A549 (cell line): Measurements from ENCODE around the gene PDE4DIP. TPM values are rescaled to one million over a fixed set of nuclear protein-coding genes. Genes with fewer than 3 reads are reported as not detected.
"Not testable (repeated sequence)": the region's sequence is repeated elsewhere in the genome, so short reads cannot be mapped to it uniquely, and the experiment has no call there.

ENCODE experiments used
- ATAC-seq, 2 experiments: fragments of 200-7000 bp in 1 of 2; fragments of >200 bp in 1 of 2; cut with Nextera tagmentation in 1 of 2; cut with Tn5 transposase in 1 of 2; 3 replicates each; pipeline versions ENCODE4 v1.8.0 to v1.9.1; 2018 to 2020; ENCODE audit warnings: mild to moderate bottlenecking in 1 of 2, moderate library complexity in 1 of 2
- CTCF ChIA-PET: fragments of 300-600 bp; sonication (Branson Sonifier 250); formaldehyde crosslinking; extraction: SDS; loops from one replicate; lab custom pipeline; 2021; ENCODE audit warnings: antibody characterized with exemption, inconsistent platforms; lab: Yijun Ruan, JAX
- POLR2A ChIA-PET: fragments of 350-600 bp; formaldehyde crosslinking; extraction: SDS; loops from one replicate; lab custom pipeline; 2021; ENCODE audit warnings: antibody characterized with exemption, inconsistent platforms; lab: Yijun Ruan, JAX
- DNase-seq, 2 experiments: peaks; one replicate each; pipeline versions ENCODE4 v3.0.0 to v3.0.0-alpha.2; 2011 to 2016; ENCODE audit warnings: low read depth in 1 of 2, low spot score in 1 of 2
- FAIRE-seq: peaks from 2 replicates; lab custom pipeline; 2011; peaks lifted over from hg19 to GRCh38; lab: Jason Lieb, UNC
- H3K27ac ChIP-seq, 2 experiments: fragments of >200 bp; sonication (Bioruptor Twin); formaldehyde crosslinking; 3 replicates each; pipeline ENCODE4 v1.5.1; 2016 to 2017
- H3K4me1 ChIP-seq: fragments of >200 bp; sonication (Bioruptor Twin); formaldehyde crosslinking; 3 replicates; pipeline ENCODE4 v1.6.1; 2016
- H3K4me2 ChIP-seq: fragments of >200 bp; sonication (Bioruptor Twin); formaldehyde crosslinking; 3 replicates; pipeline ENCODE4 v1.6.1; 2016
- H3K4me3 ChIP-seq: fragments of >200 bp; sonication (Bioruptor Twin); formaldehyde crosslinking; 3 replicates; pipeline ENCODE4 v1.5.1; 2016
- H3K9me3 ChIP-seq: fragments of >200 bp; sonication (Bioruptor Twin); formaldehyde crosslinking; 3 replicates; pipeline ENCODE4 v1.6.1; 2016
- WGBS: methylation state at CpG from one replicate; pipeline ENCODE4 v1.1.6; 2017; ENCODE audit errors: missing lambda C conversion rate; 5-methylcytosine and 5-hydroxymethylcytosine counted together
- polyA plus RNA-seq, 4 experiments: library from polyadenylated mRNA; depleted of rRNA in 3 of 4; stranded (reverse); fragments of >200 nt; fragmentation: RNase III in 1 of 4; extraction: RNeasy Plus Mini Kit Qiagen cat#74134 plus additional on column Dnase treatment in 1 of 4; gene quantifications; 2 replicates in 3 of 4; 3 replicates in 1 of 4; pipeline ENCODE4 v1.2.3, GENCODE V29; 2011 to 2017

Gene PDE4DIP
- polyA plus RNA-seq, 2 of the 4 experiments (the other 2 are of a cell fraction): 6.4 to 9.2 TPM

DNA sequence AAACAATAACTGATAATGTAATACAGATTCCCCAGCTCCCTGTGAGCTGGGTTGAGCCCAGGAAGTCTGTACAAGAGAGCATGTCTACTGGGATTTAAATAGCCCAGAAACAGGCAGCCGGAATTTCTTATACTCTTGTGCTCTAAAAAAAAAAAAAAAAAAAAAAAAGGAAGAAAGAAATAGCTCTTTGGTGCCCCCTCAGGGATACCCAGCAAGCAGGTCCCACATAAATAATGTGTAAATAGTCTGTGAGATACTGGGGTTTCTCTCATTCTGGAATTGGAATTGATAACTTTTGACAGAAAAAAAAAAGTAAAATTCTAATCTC lies 25.4 kb downstream of the PDE4DIP start:
- CTCF ChIA-PET, FAIRE-seq, DNase-seq, H3K4me1 ChIP-seq, H3K9me3 ChIP-seq, POLR2A ChIA-PET, H3K27ac ChIP-seq, H3K4me3 ChIP-seq, H3K4me2 ChIP-seq: not testable (repeated sequence)
- ATAC-seq: peak; percentile 58 to 77; a peak in 5 of 6 replicates
- no CpG with 5 or more reads among the region's 1 CpG for WGBS

DNA sequence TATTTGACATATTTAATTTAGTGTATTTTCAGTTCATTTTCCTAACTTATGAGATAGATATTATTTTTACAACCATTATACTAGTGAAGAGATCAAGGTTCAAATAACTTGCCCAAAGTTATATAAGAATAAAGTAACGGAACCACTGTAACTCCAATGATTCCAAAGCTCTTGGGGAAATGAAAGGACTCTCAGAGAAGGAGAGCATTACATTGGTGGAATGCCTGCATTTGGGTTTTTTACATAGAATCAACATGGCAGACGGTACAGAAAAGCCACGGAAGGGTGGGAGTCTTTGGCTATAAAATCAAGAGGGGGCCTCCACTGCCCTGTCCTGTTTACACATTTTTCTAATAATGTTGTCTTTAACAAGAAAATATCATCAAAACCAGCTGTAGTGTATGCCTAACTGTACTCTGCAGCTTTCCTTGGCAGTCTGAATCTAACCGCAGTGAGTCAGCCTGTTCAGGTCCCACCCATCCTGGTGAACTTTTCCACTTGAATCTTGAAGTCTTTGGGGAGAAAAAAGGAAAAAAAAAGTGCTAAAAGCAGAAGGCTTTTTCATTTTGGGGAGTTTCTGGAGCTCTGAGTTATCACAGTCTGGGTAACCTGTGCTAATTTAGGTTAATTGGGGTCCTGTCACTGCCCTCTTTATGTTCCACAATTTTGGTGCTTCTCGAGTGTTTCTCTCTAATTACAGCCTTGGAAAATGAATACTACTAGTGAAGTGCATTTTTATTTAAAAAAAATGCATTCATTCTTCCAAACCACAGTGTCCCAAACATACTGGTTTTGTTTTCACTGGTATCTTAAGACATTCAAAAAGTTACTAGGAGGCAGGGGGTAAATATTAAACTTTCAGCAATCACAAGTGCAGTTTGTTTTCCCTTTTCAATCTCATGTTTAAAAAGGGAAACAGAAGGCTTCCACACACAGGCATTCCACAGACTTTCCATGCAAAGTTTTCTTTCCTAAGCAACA lies 30.5 kb downstream of the PDE4DIP start:
- peak; percentile 62 to 68; a peak in 4 of 6 replicates for ATAC-seq
- H3K4me2 ChIP-seq, H3K4me1 ChIP-seq, POLR2A ChIA-PET, H3K9me3 ChIP-seq, H3K27ac ChIP-seq, DNase-seq, H3K4me3 ChIP-seq, CTCF ChIA-PET, FAIRE-seq: not testable (repeated sequence)
- 20% methylated on average over 1 of the region's 5 CpGs for WGBS

DNA sequence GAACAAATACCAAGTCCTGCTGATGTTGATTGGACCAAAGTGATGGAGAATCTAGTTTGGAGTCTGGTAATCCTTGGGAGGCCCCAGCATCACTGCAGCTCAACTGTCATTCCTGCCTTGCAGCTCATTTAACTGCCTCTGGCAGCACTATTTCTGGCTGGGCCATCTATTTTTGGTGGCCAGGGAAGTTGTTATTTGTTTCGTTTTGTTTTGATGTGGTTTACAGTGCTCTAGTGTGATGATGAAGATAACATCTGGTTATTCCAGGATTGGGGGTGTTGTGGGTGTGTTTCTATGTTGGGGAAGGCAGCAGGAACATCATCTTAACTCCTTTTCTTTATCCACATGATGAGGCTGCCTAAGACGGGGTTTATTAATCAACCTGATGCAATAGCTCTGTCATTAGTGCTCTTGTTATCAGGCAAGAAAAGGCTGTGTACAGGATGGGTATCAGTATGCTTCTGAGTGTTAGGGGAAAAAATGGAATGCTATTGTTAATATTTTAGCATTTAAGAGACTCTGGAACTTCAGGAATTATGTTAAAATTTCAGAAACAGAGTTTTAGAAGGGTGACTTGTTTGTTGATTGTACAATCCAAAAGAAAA lies 35.7 kb downstream of the PDE4DIP start:
- H3K4me1 ChIP-seq, H3K4me2 ChIP-seq, DNase-seq, H3K27ac ChIP-seq, CTCF ChIA-PET, ATAC-seq, H3K9me3 ChIP-seq, FAIRE-seq, H3K4me3 ChIP-seq, POLR2A ChIA-PET: not testable (repeated sequence)
- WGBS: no CpG with 5 or more reads among the region's 2 CpGs

DNA sequence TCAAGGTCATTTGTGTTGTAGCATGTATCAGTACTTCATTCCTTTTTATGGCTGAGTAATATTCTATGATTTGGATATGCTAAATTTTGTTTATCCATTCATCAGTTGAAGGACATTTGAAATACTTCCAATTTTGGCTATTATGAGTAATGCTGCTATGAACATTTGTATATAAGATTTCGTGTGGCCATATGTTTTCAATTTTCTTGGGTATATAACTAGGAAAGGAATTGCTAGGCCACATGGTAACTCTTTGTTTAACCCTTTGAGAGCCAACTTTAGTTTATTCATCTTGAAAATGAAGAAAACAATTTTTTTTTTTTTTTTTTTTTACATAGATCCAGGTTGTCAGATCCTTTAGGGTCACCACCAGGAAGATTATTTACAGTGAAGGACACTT lies 37.0 kb downstream of the PDE4DIP start:
- H3K4me3 ChIP-seq, H3K27ac ChIP-seq, FAIRE-seq, DNase-seq, H3K9me3 ChIP-seq, CTCF ChIA-PET, H3K4me2 ChIP-seq, ATAC-seq, POLR2A ChIA-PET, H3K4me1 ChIP-seq: not testable (repeated sequence)
- no CpG with 5 or more reads among the region's 1 CpG for WGBS

DNA sequence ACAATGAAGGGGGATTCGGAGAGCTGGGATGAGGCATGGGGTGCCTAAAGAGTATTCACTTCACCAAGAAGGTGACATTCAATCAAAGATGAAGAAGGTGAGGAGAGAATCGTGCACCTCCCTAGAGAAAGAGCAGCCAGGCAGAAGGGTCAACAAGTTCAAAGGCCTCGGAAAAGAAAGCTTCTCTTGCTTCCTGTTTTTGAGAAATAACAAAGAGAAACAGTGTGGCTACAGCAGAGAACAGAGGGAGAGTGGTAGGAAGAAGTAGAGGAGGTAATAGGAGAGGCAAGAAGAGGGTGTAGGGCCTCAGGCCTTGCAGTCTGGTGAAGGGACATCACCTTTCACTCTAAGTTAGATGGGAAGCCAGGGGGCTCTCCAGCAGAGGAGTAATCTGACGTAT lies 41.0 kb downstream of the PDE4DIP start:
- H3K27ac ChIP-seq, POLR2A ChIA-PET, H3K4me2 ChIP-seq, FAIRE-seq, CTCF ChIA-PET, ATAC-seq, H3K9me3 ChIP-seq, H3K4me1 ChIP-seq, H3K4me3 ChIP-seq, DNase-seq: not testable (repeated sequence)
- 43% methylated on average over 2 of the region's 4 CpGs for WGBS

DNA sequence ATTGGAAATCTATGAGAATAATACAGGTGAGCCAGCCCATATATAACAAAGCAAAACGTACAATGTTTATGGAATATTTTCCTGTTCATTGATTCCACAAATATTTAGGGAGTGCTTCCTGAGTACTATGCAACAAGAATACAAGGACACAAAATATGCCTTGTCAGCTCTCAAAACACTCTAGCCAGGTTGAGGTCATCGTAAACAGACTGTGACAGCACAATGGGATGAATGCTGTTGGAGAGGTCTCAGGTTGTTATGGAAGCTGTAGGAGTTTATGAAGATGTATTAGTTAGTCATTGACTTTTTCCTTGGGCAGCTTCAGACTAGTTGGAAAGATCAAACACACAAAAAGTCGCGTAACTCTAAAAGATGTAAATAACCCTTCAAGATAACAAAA lies 42.1 kb downstream of the PDE4DIP start:
- no CpG with 5 or more reads among the region's 4 CpGs for WGBS
- ATAC-seq, H3K4me2 ChIP-seq, DNase-seq, H3K4me3 ChIP-seq, FAIRE-seq, H3K4me1 ChIP-seq, CTCF ChIA-PET, H3K27ac ChIP-seq, H3K9me3 ChIP-seq, POLR2A ChIA-PET: not testable (repeated sequence)

DNA sequence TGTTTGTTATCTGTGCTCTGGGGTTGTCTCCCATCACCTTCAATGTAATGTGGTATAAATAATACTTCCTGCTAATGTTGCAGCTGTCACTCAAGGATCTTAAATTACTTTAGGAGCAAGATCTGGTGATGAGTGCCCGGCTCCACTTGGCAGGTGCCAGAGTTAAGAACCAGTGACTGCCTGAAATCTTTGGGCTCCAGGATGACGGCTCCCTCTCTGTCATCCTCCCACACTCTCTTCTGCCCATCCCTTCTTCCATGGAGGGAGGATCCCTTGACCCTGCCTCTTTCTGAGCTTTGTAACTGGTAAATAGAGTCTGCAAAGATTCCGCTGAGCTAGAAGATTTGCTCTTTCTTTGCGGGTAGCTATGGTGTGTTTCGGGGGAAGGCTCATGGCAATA lies 44.4 kb downstream of the PDE4DIP start:
- POLR2A ChIA-PET, FAIRE-seq, CTCF ChIA-PET, H3K4me1 ChIP-seq, DNase-seq, H3K4me2 ChIP-seq, H3K27ac ChIP-seq, ATAC-seq, H3K4me3 ChIP-seq, H3K9me3 ChIP-seq: not testable (repeated sequence)
- WGBS: no CpG with 5 or more reads among the region's 5 CpGs

DNA sequence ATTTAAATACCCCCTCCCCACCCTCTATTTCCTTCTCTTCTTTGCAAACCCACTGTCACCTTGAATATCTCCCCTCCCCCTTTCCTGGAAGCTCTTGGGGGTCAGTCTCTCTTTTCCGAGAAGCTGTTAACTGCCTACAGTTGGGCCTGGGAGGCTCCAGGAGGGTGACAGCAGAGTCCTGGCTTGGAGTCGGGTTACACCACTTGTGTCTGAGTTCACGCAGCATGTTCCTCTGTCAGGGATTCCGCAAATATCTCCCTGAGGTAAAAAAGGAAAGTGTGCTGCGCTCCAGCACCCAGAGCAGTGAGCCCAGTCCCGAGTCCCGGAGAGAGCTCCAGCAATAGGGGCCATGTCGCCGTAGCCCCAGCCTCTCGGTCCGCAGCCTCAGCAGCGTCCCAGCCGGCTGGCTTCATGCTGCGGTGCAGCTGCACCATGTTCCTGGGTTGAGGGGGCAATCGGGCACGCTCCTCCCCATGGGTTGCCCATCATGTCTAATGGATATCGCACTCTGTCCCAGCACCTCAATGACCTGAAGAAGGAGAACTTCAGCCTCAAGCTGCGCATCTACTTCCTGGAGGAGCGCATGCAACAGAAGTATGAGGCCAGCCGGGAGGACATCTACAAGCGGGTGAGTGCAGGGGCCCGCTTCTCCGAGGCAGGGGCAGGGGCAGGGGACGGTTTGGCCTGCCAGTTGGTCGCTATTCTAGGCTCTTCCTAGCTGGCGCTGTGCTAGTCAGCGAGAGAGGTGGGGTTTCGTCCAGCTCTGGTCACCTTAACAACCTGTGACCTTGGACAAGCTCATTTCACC lies 45.2 kb downstream of the PDE4DIP start:
- CTCF ChIA-PET, H3K9me3 ChIP-seq, H3K27ac ChIP-seq, DNase-seq, H3K4me1 ChIP-seq, ATAC-seq, H3K4me3 ChIP-seq, FAIRE-seq, H3K4me2 ChIP-seq, POLR2A ChIA-PET: not testable (repeated sequence)
- WGBS: no CpG with 5 or more reads among the region's 28 CpGs

DNA sequence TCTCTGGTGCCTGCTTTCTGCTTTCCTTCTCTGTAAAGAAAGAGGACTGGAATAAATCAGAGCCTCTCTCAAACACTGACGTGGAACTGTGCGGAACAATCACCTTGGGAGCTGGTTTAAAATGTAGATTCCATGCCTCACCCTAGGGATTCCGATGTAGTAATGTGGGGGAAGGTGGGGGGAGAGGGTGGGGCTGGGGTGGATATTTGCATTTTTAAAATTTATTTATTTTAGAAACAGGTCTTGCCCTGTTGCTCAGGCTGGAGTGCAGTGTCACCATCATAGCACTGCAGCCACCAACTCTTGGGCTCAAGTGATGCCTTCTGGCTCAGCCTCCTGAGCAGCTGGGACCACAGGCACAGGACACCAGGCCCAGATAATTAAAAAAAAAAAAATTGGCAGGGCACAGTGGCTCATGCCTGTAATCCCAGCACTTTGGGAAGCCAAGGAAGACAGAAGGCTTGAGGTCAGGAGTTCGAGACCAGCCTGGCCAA lies 45.9 kb downstream of the PDE4DIP start:
- H3K27ac ChIP-seq, DNase-seq, ATAC-seq, H3K4me1 ChIP-seq, H3K4me2 ChIP-seq, CTCF ChIA-PET, POLR2A ChIA-PET, H3K4me3 ChIP-seq, FAIRE-seq, H3K9me3 ChIP-seq: not testable (repeated sequence)
- no CpG with 5 or more reads among the region's 4 CpGs for WGBS

DNA sequence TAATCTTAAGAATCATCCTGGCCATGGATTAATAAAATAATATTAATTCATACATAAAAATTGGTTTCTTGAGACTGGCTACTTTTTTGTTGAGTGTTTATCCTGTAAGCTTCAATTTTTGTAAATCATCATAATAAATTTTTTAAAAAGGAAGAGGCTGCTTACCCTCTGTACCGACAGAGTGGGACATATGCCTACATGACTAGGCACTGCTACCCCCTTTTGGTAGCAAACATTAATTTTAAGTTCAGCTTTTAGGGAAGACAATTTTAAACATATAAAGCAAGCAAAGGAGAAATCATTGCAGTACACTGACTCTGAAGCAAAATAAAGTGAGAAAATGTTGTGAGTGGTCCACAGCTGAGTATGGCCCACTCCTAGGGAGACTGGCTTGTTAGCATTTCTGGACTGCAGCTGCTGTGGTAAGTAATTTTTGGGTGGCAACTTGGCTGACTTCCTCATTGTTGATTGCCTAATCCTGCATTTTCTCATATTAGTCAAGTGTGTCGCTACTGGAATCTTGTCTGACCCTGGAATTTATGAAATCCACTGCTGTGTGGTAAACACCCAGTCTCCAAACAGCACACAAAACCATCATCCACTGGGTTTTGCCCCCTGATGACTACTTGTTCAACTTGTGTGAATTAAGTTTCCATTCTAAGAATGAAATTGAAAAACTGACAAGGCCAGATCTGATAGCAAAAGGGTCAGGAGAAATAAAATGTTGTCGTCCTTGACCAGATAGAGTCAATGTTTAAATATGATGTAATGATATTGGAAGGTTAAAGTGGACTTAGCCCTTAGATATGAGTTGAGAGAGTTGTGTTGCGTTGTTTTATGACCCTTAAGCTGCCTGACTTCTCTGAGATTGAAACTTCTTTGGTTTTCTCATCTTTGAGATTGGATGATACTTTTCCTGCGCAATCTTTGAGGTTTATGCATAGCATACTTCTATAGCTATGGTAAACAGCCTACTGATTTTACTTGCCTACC lies 50.4 kb downstream of the PDE4DIP start:
- H3K9me3 ChIP-seq, H3K4me3 ChIP-seq, DNase-seq, H3K4me1 ChIP-seq, H3K27ac ChIP-seq, FAIRE-seq, CTCF ChIA-PET, POLR2A ChIA-PET, H3K4me2 ChIP-seq: not testable (repeated sequence)
- peak; percentile 54; a peak in 4 of 6 replicates for ATAC-seq
- no CpG with 5 or more reads among the region's 5 CpGs for WGBS
